Measurements from ENCODE around the gene CCDC134.

- TF ChIP-seq POLR2A (IDR thresholded peaks at IDR 0.05), result no peak
- no peak for TF ChIP-seq CTCF (IDR thresholded peaks at IDR 0.05)
Measured at GRCh38 chr22:41821471-41822316, 21.2 kb downstream of the CCDC134 start.
